Stimulated activated CD4-positive, alpha-beta T cell treated with anti-CD3 and anti-CD28 coated beads, Interleukin-1b, Interleukin-23, amount 100 ng/mL, for 1 hour (primary cell): ENCODE measurements around the gene NLRC5.
"Not testable (repeated sequence)": the region's sequence is repeated elsewhere in the genome, so short reads cannot be mapped to it uniquely, and the experiment has no call there.

Source experiments
- DNase-seq, 2 donors: peaks; one replicate each; pipeline ENCODE4 v3.0.0-alpha.2; 2020; ENCODE audit warnings: low read depth in 2 of 2

The NLRC5 gene

GRCh38 chr16:56964243-56965148, 24.9 kb upstream of the NLRC5 start:
- DNase-seq = peak; percentile 90 to 96

GRCh38 chr16:56965149-56966092, 23.9 kb upstream of the NLRC5 start:
- DNase-seq = no peak

- DNase-seq = no peak
Measured at GRCh38 chr16:56966093-56966475, 23.3 kb upstream of the NLRC5 start.

DNA sequence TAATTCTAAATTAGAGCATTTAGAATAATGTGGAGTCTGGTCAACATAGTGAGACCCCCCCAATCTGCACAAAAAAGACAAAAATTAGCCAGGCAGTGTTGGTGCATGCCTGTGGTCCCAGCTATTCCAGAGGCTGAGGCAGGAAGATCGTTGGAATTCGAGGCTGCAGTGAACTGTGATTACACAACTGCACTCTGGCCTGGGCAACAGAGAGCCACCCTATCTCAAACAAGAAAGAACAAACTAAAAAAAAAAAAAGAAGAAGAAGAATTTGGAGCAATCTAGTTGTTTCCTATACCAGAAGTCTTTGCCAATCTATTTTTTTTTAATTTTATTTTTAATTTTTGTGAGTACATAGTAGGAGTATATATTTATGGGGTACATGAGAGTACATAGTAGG, 21.6 kb upstream of the NLRC5 start:
- DNase-seq = no peak

DNA sequence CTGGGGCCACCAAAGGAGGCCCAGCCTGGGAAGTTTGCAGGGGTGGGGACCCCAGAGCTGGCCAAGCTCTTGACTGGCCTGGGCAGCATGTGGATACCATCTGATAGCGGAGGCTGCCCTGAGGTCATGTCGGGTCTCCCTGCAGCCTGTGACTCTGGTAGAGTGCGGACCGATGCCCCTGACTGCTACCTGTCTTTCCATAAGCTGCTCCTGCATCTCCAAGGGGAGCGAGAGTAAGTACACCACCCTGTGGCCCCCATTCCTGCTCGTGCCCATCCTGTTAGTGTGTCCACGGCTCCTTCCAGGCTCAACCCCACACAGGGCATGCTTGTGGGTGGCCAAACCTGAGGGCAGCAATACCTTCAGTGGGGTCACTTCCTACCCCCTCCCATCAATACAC, 19.6 kb upstream of the NLRC5 start:
- no peak for DNase-seq

DNA sequence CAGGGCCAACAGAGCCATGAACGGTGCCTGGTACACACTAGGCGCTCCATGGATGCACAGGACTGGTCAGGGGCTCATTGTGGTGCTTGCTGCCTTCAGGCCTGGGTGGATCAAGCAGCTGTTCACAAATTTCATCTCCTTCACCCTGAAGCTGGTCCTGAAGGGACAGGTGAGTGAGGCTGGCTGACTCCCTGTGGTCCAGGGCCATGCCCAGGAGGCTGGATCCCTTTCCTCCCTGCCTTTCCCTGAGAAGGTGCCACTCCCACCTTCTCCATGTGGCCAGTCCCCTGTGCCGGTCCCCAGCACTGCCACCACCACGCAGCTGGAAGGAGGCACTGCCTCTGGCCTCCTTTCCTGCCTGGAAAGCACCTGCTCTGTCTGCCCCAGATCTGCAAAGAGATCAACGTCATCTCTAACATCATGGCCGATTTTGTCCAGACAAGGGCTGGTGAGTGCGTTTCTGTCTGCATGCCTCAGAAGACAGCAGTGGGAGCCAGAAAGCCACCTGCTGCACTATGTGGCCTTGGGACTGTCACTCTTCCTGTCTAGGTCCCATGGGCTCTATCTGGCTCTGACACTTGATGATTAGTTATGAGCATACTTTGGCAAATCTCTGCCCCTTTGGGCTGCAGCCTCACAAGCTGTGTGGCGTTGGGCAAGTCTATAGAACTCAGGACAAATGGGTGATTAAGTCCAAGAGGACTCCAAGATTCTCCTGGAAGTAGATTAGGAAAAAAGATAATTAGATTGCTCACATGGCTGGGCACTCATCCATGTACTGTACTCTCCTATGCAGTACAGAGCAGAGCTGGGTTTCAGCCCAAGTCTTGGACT, 18.2 kb upstream of the NLRC5 start:
- DNase-seq = no peak

GRCh38 chr16:56971768-56972043, 17.7 kb upstream of the NLRC5 start:
- no peak for DNase-seq

- no peak for DNase-seq
Measured at GRCh38 chr16:56972403-56973293, 16.7 kb upstream of the NLRC5 start.

GRCh38 chr16:56973294-56973689, 16.1 kb upstream of the NLRC5 start:
- DNase-seq = no peak

- DNase-seq = not testable (repeated sequence)
Measured at GRCh38 chr16:56973899-56974298, 15.5 kb upstream of the NLRC5 start.

DNA sequence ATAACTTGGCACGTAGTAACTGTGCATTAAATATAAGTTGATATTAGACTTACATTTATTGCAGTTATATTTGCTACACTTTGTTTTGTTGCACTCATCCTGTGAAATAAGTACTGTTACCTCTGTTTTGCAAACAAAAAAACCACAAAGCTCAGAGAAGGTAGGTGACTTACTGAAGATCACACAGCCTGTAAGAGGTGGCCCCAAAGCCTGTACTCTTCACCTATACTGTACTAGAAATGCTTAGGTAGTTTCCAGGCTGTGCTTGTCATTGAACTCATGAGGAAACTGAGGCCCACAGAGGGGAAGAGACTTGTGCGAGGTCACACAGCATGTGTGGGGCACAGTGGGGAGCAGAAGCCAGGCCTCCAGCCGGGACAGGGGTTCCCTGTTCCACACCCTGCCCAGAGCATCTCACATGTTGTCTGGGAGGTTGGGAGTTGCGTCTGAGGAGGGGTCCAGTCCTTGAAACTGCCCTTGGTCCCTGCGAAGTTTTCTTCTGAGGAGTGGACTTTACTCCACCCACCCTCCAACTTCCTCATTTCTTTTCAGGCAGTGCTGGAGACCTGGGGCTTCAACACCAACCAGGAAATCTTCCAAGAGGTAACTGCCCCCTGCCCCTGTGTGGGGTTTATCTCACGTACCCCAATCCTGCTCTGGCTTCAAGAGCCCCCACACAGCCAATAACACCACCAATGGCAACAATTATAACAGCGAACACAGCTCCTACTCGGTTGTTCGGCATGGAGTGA, 14.6 kb upstream of the NLRC5 start:
- no peak for DNase-seq

DNA sequence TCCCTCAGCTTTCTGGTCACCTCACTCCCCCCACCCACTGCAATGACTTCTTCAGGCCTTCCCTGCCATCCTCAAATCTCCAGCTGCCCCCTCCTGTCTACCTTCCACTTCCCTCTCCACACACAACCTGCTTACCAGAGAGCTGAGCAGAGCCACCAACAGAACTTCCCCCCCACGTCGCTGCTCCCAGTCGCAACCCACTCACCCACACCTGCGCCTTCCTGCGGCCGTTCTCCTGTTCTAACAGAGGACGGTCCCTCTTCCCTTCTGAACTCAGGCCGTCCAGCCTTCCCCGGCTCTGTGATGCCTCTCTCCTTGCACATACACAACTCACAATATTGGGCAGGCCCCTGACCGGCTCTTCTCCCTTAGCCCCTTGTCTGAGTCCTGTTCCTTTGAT, 13.6 kb upstream of the NLRC5 start:
- no peak for DNase-seq

DNA sequence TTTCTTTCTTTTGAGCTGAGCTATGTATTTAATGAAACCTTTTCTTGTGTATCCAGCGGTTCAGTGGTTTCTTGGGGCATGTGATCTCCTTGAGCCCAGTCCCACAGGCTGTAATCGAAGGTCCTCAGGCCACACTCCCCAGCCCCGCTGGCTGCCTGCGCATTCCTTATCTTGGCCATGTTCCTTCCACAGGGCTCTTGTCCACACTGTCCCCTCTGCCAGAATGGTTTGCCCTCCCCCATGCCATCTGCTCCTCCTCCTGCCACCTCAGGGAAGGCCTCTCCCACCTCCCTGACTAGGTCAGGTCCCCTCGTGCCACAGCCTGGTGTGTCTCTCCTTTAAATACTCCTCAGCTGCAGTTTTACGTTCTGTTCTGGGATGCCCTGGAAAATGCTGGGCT, 12.1 kb upstream of the NLRC5 start:
- no peak for DNase-seq

GRCh38 chr16:56977823-56978430, 11.4 kb upstream of the NLRC5 start:
- DNase-seq = no peak

GRCh38 chr16:56980201-56980535, 9.2 kb upstream of the NLRC5 start:
- DNase-seq = no peak

DNA sequence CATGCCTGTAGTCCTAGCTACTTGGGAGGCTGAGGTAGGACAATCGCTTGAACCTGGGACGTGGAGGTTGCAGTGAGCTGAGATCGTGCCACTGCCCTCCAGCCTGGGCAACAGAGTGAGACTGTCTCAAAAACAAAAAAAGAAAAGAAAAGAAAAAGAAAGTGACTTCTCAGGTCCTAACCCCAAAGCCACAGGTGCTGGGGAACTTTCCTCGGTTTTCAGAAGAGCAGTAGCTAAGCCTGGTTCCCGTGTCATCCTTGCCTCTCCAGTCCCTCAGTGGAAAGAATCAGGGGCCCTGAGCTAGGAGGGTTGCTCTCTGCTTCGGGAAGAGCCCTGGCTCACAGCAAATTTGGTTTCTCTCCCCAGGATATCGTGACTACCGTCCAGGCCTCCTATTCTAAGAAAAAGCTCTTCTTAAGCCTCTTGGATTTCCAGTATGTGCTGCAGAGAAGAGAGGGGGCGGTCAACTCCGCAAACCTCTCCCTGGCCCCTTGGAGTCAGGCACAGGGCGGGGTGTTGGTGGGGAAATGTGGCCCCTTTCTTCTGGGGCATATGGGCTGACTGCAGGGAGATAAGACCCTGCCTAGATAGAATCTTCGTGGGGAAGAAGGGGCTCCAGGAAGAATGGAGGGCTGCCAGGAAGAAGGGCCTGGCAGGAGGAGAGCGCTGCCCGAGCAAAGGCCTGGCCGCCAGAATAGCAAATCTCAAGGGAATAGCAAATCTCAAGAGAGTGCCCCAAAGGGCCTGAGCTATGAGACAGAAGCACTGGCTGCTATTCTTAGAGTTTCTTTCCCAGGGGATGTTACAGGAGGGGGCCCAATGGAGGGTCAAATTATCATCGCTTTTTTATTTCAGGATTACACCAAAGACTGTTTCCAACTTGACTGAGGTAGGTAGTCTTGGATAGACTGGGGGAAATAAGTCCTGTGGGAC, 8.3 kb upstream of the NLRC5 start:
- no peak for DNase-seq

GRCh38 chr16:56981729-56982271, 7.6 kb upstream of the NLRC5 start:
- no peak for DNase-seq

GRCh38 chr16:56982695-56983094, 6.7 kb upstream of the NLRC5 start:
- no peak for DNase-seq
